Dendritic cell treated with granulocyte-macrophage colony-stimulating factor and Interleukin-4, amounts not matched to agents 40 ng/mL and 50 ng/mL, for 4 days (primary cell): ENCODE results near the gene IL1RAPL1.
"Not testable (repeated sequence)": the region's sequence is repeated elsewhere in the genome, so short reads cannot be mapped to it uniquely, and the experiment has no call there.

Source experiments
- H3K27ac Mint-ChIP-seq: one replicate; pipeline ENCODE4 v1.8.0; 2022; ENCODE audit warnings: mild to moderate bottlenecking, mixed read lengths
- H3K27me3 Mint-ChIP-seq: one replicate; pipeline ENCODE4 v1.8.0; 2022; ENCODE audit warnings: mild to moderate bottlenecking, mixed read lengths
- H3K36me3 Mint-ChIP-seq: one replicate; pipeline ENCODE4 v1.8.0; 2022; ENCODE audit warnings: low read depth, mixed read lengths
- H3K4me1 Mint-ChIP-seq: one replicate; pipeline ENCODE4 v1.8.0; 2022; ENCODE audit warnings: low read depth, mixed read lengths
- H3K4me3 Mint-ChIP-seq: one replicate; pipeline ENCODE4 v1.8.0; 2022; ENCODE audit warnings: mild to moderate bottlenecking, moderate library complexity, mixed read lengths
- H3K9me3 Mint-ChIP-seq: one replicate; pipeline ENCODE4 v1.8.0; 2022; ENCODE audit warnings: mixed read lengths
- intact Hi-C: fragments of 100-400 bp; cut with micrococcal nuclease; formaldehyde crosslinking; loops from one replicate; pipeline ENCODE4 v1.15.0; 2022

IL1RAPL1 gene

DNA sequence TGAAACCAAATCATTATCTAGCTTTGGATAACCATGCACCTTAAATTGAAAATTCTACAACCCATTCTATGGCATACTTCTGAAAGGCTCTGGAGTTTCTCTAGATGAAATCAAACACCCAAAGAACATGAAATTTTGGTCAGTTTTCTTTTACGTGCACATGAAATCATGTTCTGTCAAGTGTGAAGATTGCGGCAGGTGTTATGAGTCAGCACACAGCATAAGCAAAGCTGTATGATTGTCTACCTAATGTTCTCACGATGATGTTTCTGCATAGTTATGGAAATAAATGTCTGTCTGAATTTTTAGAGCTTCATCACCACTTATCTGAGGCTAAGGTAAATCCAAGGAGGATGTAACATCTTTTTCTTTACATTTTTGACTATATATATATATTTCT lies 495.3 kb downstream of the IL1RAPL1 start:
- Mint-ChIP-seq H3K27ac (no peak overlapping the region), H3K9me3 (no peaks in the 10 kb centered on the region), H3K4me1 (no peaks in the 10 kb centered on the region), H3K36me3 (no peaks in the 10 kb centered on the region), H3K4me3 (no peak overlapping the region), H3K27me3 (no peaks in the 10 kb centered on the region)
- intact Hi-C loops: no loop called here

GRCh38 chrX:29083823-29084222 lies 496.6 kb downstream of the IL1RAPL1 start:
- Mint-ChIP-seq H3K4me1 (no peaks in the 10 kb centered on the region), H3K4me3 (no peak overlapping the region), H3K27me3 (no peaks in the 10 kb centered on the region), H3K9me3 (no peaks in the 10 kb centered on the region), H3K27ac (no peak overlapping the region), H3K36me3 (no peaks in the 10 kb centered on the region)
- intact Hi-C loops: no loop called here

- H3K27me3 Mint-ChIP-seq: no peaks in the 10 kb centered on the region
- no peaks in the 10 kb centered on the region for H3K4me1 Mint-ChIP-seq
- H3K4me3 Mint-ChIP-seq: no peak overlapping the region
- H3K9me3 Mint-ChIP-seq: no peaks in the 10 kb centered on the region
- H3K27ac Mint-ChIP-seq: no peak overlapping the region
- intact Hi-C loops: no loop called here
- no peaks in the 10 kb centered on the region for H3K36me3 Mint-ChIP-seq
Observed at GRCh38 chrX:29090811-29091210, 503.6 kb downstream of the IL1RAPL1 start.

GRCh38 chrX:29107231-29107630 lies 520.0 kb downstream of the IL1RAPL1 start:
- Mint-ChIP-seq H3K4me1 (no peaks in the 10 kb centered on the region), H3K9me3 (no peaks in the 10 kb centered on the region), H3K4me3 (no peak overlapping the region), H3K27ac (no peak overlapping the region), H3K27me3 (no peaks in the 10 kb centered on the region), H3K36me3 (no peaks in the 10 kb centered on the region)
- intact Hi-C loops: no loop called here

DNA sequence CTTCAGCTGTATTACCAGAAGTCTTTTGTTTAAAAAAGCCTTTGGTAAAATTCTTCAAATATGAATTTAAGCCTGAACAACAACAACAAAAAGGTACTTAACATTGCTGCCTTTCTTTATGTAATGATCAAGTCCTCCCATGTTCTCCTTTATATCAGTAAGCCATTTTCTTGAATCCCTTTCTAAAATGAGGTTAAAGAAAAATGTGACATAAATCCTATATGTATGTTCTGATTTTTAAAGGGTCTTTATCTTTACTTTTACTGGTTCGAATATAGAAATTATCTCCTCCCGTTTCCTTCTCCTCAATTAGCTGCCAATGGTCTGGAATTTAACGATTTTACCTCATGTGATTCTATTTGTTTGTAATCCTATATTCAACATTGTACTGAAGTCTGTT lies 522.8 kb downstream of the IL1RAPL1 start:
- Mint-ChIP-seq H3K36me3 (no peaks in the 10 kb centered on the region), H3K4me3 (no peak overlapping the region), H3K9me3 (no peaks in the 10 kb centered on the region), H3K27me3 (no peaks in the 10 kb centered on the region), H3K4me1 (no peaks in the 10 kb centered on the region), H3K27ac (no peak overlapping the region)
- intact Hi-C loops: no loop called here

DNA sequence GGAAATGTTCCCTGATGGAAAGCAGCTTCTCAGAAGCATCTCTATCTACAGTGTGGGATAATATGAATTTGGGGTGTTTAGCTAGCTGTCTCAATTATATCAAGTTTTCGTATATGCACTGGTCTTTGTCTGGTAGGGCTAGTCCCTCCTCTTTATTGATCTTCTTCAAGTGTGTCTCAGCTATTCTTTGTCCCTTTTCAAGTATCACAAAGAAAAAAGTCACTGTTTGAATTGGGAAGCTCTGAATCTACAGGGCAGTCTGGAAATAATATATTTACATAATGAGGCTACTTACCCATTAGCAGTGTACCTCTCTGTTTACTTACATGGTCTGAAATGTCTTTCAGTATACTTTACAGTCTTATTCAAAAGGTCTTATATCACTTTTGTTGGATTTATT lies 526.0 kb downstream of the IL1RAPL1 start:
- H3K27ac Mint-ChIP-seq: no peak overlapping the region
- H3K4me3 Mint-ChIP-seq: no peak overlapping the region
- H3K27me3 Mint-ChIP-seq: no peaks in the 10 kb centered on the region
- H3K9me3 Mint-ChIP-seq: peaks cover 12% of the 10 kb centered on the region
- no peaks in the 10 kb centered on the region for H3K4me1 Mint-ChIP-seq
- intact Hi-C loops: no loop called here
- no peaks in the 10 kb centered on the region for H3K36me3 Mint-ChIP-seq

DNA sequence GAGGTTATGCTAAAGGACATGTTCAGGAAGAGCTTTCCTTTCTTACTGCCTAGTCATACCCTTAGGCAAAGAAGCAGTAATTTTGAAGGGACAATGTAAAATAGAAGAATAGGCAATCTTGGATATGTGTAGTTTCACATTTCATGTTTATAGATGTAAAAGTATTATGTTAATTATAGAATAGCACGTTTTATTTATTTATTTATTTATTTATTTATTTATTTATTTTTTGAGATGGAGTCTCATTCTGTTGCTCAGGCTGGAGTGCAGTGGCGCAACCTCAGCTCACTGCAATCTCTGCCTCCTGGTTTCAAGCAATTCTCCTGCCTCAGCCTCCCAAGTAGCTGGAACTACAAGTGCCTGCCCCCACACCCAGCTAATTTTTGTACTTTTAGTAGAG lies 535.6 kb downstream of the IL1RAPL1 start:
- H3K4me1 Mint-ChIP-seq, H3K9me3 Mint-ChIP-seq, H3K36me3 Mint-ChIP-seq, H3K4me3 Mint-ChIP-seq, H3K27ac Mint-ChIP-seq, intact Hi-C loops, H3K27me3 Mint-ChIP-seq: not testable (repeated sequence)

GRCh38 chrX:29130905-29131304 lies 543.7 kb downstream of the IL1RAPL1 start:
- Mint-ChIP-seq H3K4me3 (no peak overlapping the region), H3K27ac (no peak overlapping the region), H3K4me1 (no peaks in the 10 kb centered on the region), H3K9me3 (no peaks in the 10 kb centered on the region), H3K27me3 (no peaks in the 10 kb centered on the region), H3K36me3 (no peaks in the 10 kb centered on the region)
- intact Hi-C loops: no loop called here

DNA sequence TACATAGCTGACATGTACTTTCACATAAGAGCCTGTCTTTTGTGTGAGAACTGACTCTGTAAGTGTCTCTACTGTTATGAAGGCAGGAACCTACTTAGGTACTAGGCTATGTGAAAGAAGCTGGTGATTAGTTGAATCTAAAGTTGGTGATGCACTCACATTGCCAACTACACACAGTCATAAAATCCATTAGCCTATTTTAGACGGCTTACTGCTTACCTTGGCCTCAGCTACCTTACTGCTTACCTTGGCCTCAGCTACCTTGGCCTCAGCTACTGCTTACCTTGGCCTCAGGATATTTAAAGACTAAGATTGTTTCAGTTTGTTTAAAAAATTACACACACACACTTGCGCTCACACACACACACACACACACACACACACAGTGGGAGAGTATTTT lies 549.7 kb downstream of the IL1RAPL1 start:
- Mint-ChIP-seq H3K36me3 (no peaks in the 10 kb centered on the region), H3K4me3 (no peak overlapping the region), H3K27ac (no peak overlapping the region), H3K9me3 (no peaks in the 10 kb centered on the region), H3K27me3 (no peaks in the 10 kb centered on the region), H3K4me1 (no peaks in the 10 kb centered on the region)
- intact Hi-C loops: no loop called here

GRCh38 chrX:29138003-29138402 lies 550.8 kb downstream of the IL1RAPL1 start:
- no peak overlapping the region for H3K27ac Mint-ChIP-seq
- H3K4me3 Mint-ChIP-seq: no peak overlapping the region
- H3K9me3 Mint-ChIP-seq: no peaks in the 10 kb centered on the region
- H3K4me1 Mint-ChIP-seq: no peaks in the 10 kb centered on the region
- intact Hi-C loops: no loop called here
- H3K36me3 Mint-ChIP-seq: no peaks in the 10 kb centered on the region
- no peaks in the 10 kb centered on the region for H3K27me3 Mint-ChIP-seq

GRCh38 chrX:29143356-29143755 lies 556.1 kb downstream of the IL1RAPL1 start:
- H3K36me3 Mint-ChIP-seq: no peaks in the 10 kb centered on the region
- H3K9me3 Mint-ChIP-seq: no peaks in the 10 kb centered on the region
- H3K27ac Mint-ChIP-seq: no peak overlapping the region
- intact Hi-C loops: no loop called here
- no peak overlapping the region for H3K4me3 Mint-ChIP-seq
- H3K4me1 Mint-ChIP-seq: no peaks in the 10 kb centered on the region
- no peaks in the 10 kb centered on the region for H3K27me3 Mint-ChIP-seq

- Mint-ChIP-seq H3K36me3 (no peaks in the 10 kb centered on the region), H3K4me1 (no peaks in the 10 kb centered on the region), H3K9me3 (no peaks in the 10 kb centered on the region), H3K27me3 (no peaks in the 10 kb centered on the region), H3K27ac (no peak overlapping the region), H3K4me3 (no peak overlapping the region)
- intact Hi-C loops: no loop called here
Observed at GRCh38 chrX:29143756-29144155, 556.5 kb downstream of the IL1RAPL1 start.

- Mint-ChIP-seq H3K36me3 (no peaks in the 10 kb centered on the region), H3K27me3 (no peaks in the 10 kb centered on the region), H3K27ac (no peak overlapping the region), H3K4me1 (no peaks in the 10 kb centered on the region), H3K4me3 (no peak overlapping the region), H3K9me3 (no peaks in the 10 kb centered on the region)
- intact Hi-C loops: no loop called here
Observed at GRCh38 chrX:29145316-29145715, 558.1 kb downstream of the IL1RAPL1 start.

GRCh38 chrX:29148511-29148910 lies 561.3 kb downstream of the IL1RAPL1 start:
- H3K36me3 Mint-ChIP-seq: no peaks in the 10 kb centered on the region

DNA sequence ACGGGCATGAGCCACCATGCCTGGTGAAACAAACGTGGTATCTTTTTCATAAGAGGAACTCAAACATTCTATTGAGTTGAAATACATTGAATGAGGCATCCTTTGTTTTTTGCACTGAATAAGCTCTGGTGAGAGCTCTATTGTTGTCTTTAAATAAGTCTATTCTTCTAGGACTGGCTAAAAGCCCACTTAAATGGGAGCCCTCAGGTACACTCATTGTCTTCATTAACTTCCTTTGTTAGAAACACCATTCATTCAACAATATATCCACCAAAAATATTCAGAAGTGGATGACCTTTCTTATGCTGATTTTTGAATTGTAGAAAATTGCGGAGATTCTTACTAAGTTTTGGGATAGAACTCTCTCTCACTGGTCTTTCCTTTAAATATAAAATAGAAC lies 568.0 kb downstream of the IL1RAPL1 start:
- H3K9me3 Mint-ChIP-seq: no peaks in the 10 kb centered on the region
- no peak overlapping the region for H3K4me3 Mint-ChIP-seq
- intact Hi-C loops: no loop called here

More at GRCh38 chrX:29148511-29148910, 561.3 kb downstream of the IL1RAPL1 start:
- no peaks in the 10 kb centered on the region for H3K27me3 Mint-ChIP-seq
- no peak overlapping the region for H3K27ac Mint-ChIP-seq
- no peaks in the 10 kb centered on the region for H3K4me1 Mint-ChIP-seq
- no peaks in the 10 kb centered on the region for H3K9me3 Mint-ChIP-seq
- intact Hi-C loops: no loop called here
- H3K4me3 Mint-ChIP-seq: no peak overlapping the region

GRCh38 chrX:29172880-29173279 lies 585.6 kb downstream of the IL1RAPL1 start:
- Mint-ChIP-seq H3K27me3 (no peaks in the 10 kb centered on the region), H3K9me3 (no peaks in the 10 kb centered on the region), H3K27ac (no peak overlapping the region), H3K4me1 (no peaks in the 10 kb centered on the region), H3K36me3 (no peaks in the 10 kb centered on the region), H3K4me3 (no peak overlapping the region)
- intact Hi-C loops: no loop called here

More for the DNA sequence above, 568.0 kb downstream of the IL1RAPL1 start:
- Mint-ChIP-seq H3K4me1 (no peaks in the 10 kb centered on the region), H3K27ac (no peak overlapping the region), H3K36me3 (no peaks in the 10 kb centered on the region), H3K27me3 (no peaks in the 10 kb centered on the region)
